H9 (cell line): ENCODE measurements around the gene CHM. TPM values are rescaled to one million over a fixed set of nuclear protein-coding genes. Genes with fewer than 3 reads are reported as not detected.

Experiments
- DNase-seq: peaks from one replicate; pipeline ENCODE4 v3.0.0-alpha.2; 2017
- H2AFZ ChIP-seq: one replicate; pipeline ENCODE4 v1.6.1; 2013; ENCODE audit warnings: mild to moderate bottlenecking, low read length, control low read depth, moderate library complexity
- H2AK5ac ChIP-seq: 2 replicates; pipeline ENCODE4 v1.6.1; 2013; ENCODE audit warnings: low read length, control low read depth, mixed read lengths; ENCODE audit not compliant: insufficient read length
- H2BK120ac ChIP-seq: one replicate; pipeline ENCODE4 v1.6.1; 2013; ENCODE audit warnings: low read depth, mild to moderate bottlenecking, low read length, control low read depth, inconsistent platforms; ENCODE audit not compliant: poor library complexity, severe bottlenecking
- H2BK12ac ChIP-seq: 2 replicates; pipeline ENCODE4 v1.6.1; 2013; ENCODE audit warnings: low read length, control low read depth, mixed read lengths, low read depth; ENCODE audit not compliant: insufficient read length
- H2BK15ac ChIP-seq: 2 replicates; pipeline ENCODE4 v1.6.1; 2013; ENCODE audit warnings: low read depth, low read length, control low read depth
- H2BK20ac ChIP-seq: one replicate; pipeline ENCODE4 v1.6.1; 2013; ENCODE audit warnings: low read depth, mild to moderate bottlenecking, low read length, control low read depth, inconsistent platforms; ENCODE audit not compliant: poor library complexity, severe bottlenecking
- H2BK5ac ChIP-seq: 2 replicates; pipeline ENCODE4 v1.6.1; 2013; ENCODE audit warnings: low read length, control low read depth, mixed read lengths; ENCODE audit not compliant: insufficient read length
- H3K14ac ChIP-seq: 2 replicates; pipeline ENCODE4 v1.6.1; 2013; ENCODE audit warnings: low read length, control low read depth; ENCODE audit not compliant: insufficient read depth
- H3K18ac ChIP-seq: 2 replicates; pipeline ENCODE4 v1.6.1; 2013; ENCODE audit warnings: low read depth, mild to moderate bottlenecking, mixed read lengths, low read length, control low read depth; ENCODE audit not compliant: insufficient read length
- H3K23ac ChIP-seq: 2 replicates; pipeline ENCODE4 v1.6.1; 2013; ENCODE audit warnings: low read length, control low read depth, mixed read lengths, low read depth; ENCODE audit not compliant: insufficient read length
- H3K23me2 ChIP-seq: 2 replicates; pipeline ENCODE4 v1.6.1; 2013; ENCODE audit warnings: low read depth, mild to moderate bottlenecking, mixed read lengths, low read length, control low read depth; ENCODE audit not compliant: insufficient read length, poor library complexity, severe bottlenecking
- H3K27ac ChIP-seq: 2 replicates; pipeline ENCODE4 v1.5.1; 2013; ENCODE audit warnings: low read length, control low read depth, mixed read lengths, low read depth; ENCODE audit not compliant: insufficient read length
- H3K27me3 ChIP-seq: 2 replicates; pipeline ENCODE4 v1.6.1; 2013; ENCODE audit warnings: low read length, control low read depth, inconsistent platforms; ENCODE audit not compliant: insufficient read depth
- H3K4ac ChIP-seq: 2 replicates; pipeline ENCODE4 v1.6.1; 2013; ENCODE audit warnings: low read depth, mild to moderate bottlenecking, control low read depth, inconsistent platforms, low read length, moderate library complexity
- H3K4me1 ChIP-seq: 2 replicates; pipeline ENCODE4 v1.6.1; 2013; ENCODE audit warnings: low read length, control low read depth, inconsistent platforms; ENCODE audit not compliant: insufficient read depth
- H3K4me2 ChIP-seq: 2 replicates; pipeline ENCODE4 v1.6.1; 2013; ENCODE audit warnings: low read length, control low read depth, mixed read lengths; ENCODE audit not compliant: insufficient read length, insufficient read depth
- H3K56ac ChIP-seq: 2 replicates; pipeline ENCODE4 v1.6.1; 2013; ENCODE audit warnings: low read depth, mild to moderate bottlenecking, mixed read lengths, low read length, control low read depth; ENCODE audit not compliant: insufficient read length
- H3K79me1 ChIP-seq: 2 replicates; pipeline ENCODE4 v1.6.1; 2013; ENCODE audit warnings: low read depth, mild to moderate bottlenecking, moderate library complexity, low read length, control low read depth, inconsistent platforms; ENCODE audit not compliant: insufficient read depth, poor library complexity, severe bottlenecking
- H3K79me2 ChIP-seq: 2 replicates; pipeline ENCODE4 v1.6.1; 2013; ENCODE audit warnings: low read length, control low read depth, inconsistent platforms; ENCODE audit not compliant: insufficient read depth
- H3K9ac ChIP-seq: 2 replicates; pipeline ENCODE4 v1.6.1; 2013; ENCODE audit warnings: low read length, control low read depth, mixed read lengths; ENCODE audit not compliant: insufficient read length; ENCODE audit errors: extremely low read depth
- H3K9me3 ChIP-seq: one replicate; pipeline ENCODE4 v1.6.1; 2013; ENCODE audit warnings: low read depth, low read length, inconsistent platforms; ENCODE audit not compliant: control insufficient read depth
- H3T11ph ChIP-seq: one replicate; pipeline ENCODE4 v1.6.1; 2013; ENCODE audit warnings: mild to moderate bottlenecking, low read length, control low read depth, inconsistent platforms
- H4K20me1 ChIP-seq: one replicate; pipeline ENCODE4 v1.6.1; 2013; ENCODE audit not compliant: control insufficient read depth, insufficient read length, insufficient read depth
- H4K5ac ChIP-seq: 2 replicates; pipeline ENCODE4 v1.6.1; 2013; ENCODE audit warnings: low read depth, mild to moderate bottlenecking, mixed read lengths, low read length, control low read depth; ENCODE audit not compliant: insufficient read length
- H4K8ac ChIP-seq: replicated peaks from 2 replicates; pipeline ENCODE4 v1.6.1; 2013; ENCODE audit warnings: low read length, control low read depth, mixed read lengths, low read depth; ENCODE audit not compliant: insufficient read length
- H4K91ac ChIP-seq: 2 replicates; pipeline ENCODE4 v1.6.1; 2013; ENCODE audit warnings: low read depth, mild to moderate bottlenecking, moderate library complexity, mixed read lengths, low read length, control low read depth; ENCODE audit not compliant: insufficient read length
- H3K27ac Mint-ChIP-seq, 3 experiments: 2 replicates in 2 of 3; 3 replicates in 1 of 3; pipeline ENCODE4 v1.8.0; 2020 to 2021; ENCODE audit warnings: mixed read lengths in 3 of 3, mild to moderate bottlenecking in 1 of 3, moderate library complexity in 1 of 3
- H3K27me3 Mint-ChIP-seq: 2 replicates; pipeline ENCODE4 v1.8.0; 2021; ENCODE audit warnings: low read depth, mild to moderate bottlenecking, moderate library complexity, mixed read lengths
- H3K36me3 Mint-ChIP-seq, 3 experiments: 2 replicates in 2 of 3; 3 replicates in 1 of 3; pipeline ENCODE4 v1.8.0; 2020 to 2021; ENCODE audit warnings: low read depth in 3 of 3, mixed read lengths in 3 of 3; ENCODE audit not compliant: insufficient read depth in 1 of 3
- H3K4me1 Mint-ChIP-seq, 2 experiments: 2 replicates each; pipeline ENCODE4 v1.8.0; 2020; ENCODE audit warnings: mixed read lengths in 2 of 2
- H3K4me3 Mint-ChIP-seq, 2 experiments: 2 replicates in 1 of 2; 3 replicates in 1 of 2; pipeline ENCODE4 v1.8.0; 2020 to 2021; ENCODE audit warnings: mild to moderate bottlenecking in 2 of 2, mixed read lengths in 2 of 2, moderate library complexity in 1 of 2
- H3K9me3 Mint-ChIP-seq, 2 experiments: 2 replicates in 1 of 2; 3 replicates in 1 of 2; pipeline ENCODE4 v1.8.0; 2020; ENCODE audit warnings: mild to moderate bottlenecking in 2 of 2, mixed read lengths in 2 of 2, moderate library complexity in 1 of 2
- WGBS: extraction: QIAGEN DNeasy Blood & Tissue Kit; methylation state at CpG from one replicate; pipeline ENCODE4 v1.1.7; 2013; ENCODE audit warnings: missing lambda C conversion rate, low lambda C conversion rate, mixed read lengths; ENCODE audit not compliant: insufficient read length; ENCODE audit errors: extremely low coverage; 5-methylcytosine and 5-hydroxymethylcytosine counted together
- total RNA-seq: library from RNA; stranded (reverse); gene quantifications from 2 replicates; pipeline ENCODE4 v1.2.1, GENCODE V29; 2021
- TF ChIP-seq, protein P1 (sequence below): fragments of 200-600 bp; sonication (generic); conservative IDR thresholded peaks from 3 replicates; pipeline ENCODE4 v1.8.0; 2021; ENCODE audit warnings: antibody characterized with exemption, mild to moderate bottlenecking

Gene CHM
- total RNA-seq, 1 experiment from 2014 or later: 28.4 TPM

DNA sequence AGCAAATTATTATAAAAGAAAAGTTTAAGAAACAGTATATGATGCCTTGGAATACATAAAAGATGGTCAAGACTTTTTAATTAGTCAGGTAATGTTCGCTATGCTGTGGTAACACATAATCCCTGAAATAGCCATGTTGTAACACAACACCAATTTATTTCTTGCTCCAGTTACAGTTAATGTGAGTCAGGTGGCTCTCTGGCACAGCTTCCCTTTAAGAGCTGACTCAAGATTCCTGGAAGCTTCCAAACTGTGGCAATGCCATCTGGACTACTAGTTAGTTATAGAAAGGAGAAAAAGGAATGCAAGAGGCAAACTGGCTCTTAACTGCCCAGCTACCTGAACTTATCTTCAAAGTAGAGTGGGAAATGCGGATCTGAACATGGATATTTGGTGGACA lies 210.5 kb downstream of the CHM start:
- no peaks in the 10 kb centered on the region for H3K9me3 ChIP-seq
- H3K79me1 ChIP-seq: no peaks in the 10 kb centered on the region
- H3K4me2 ChIP-seq: no peak overlapping the region
- no peak overlapping the region for H2BK12ac ChIP-seq
- Mint-ChIP-seq H3K27me3 (no peaks in the 10 kb centered on the region), H3K9me3 (peaks cover 42% of the 10 kb centered on the region in 2 experiments), H3K36me3 (no peaks in the 10 kb centered on the region; a peak in 1 of 7 replicates), H3K27ac (no peak overlapping the region), H3K4me3 (no peak overlapping the region), H3K4me1 (no peaks in the 10 kb centered on the region)
- TF ChIP-seq, protein P1, sequence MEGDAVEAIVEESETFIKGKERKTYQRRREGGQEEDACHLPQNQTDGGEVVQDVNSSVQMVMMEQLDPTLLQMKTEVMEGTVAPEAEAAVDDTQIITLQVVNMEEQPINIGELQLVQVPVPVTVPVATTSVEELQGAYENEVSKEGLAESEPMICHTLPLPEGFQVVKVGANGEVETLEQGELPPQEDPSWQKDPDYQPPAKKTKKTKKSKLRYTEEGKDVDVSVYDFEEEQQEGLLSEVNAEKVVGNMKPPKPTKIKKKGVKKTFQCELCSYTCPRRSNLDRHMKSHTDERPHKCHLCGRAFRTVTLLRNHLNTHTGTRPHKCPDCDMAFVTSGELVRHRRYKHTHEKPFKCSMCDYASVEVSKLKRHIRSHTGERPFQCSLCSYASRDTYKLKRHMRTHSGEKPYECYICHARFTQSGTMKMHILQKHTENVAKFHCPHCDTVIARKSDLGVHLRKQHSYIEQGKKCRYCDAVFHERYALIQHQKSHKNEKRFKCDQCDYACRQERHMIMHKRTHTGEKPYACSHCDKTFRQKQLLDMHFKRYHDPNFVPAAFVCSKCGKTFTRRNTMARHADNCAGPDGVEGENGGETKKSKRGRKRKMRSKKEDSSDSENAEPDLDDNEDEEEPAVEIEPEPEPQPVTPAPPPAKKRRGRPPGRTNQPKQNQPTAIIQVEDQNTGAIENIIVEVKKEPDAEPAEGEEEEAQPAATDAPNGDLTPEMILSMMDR: no peak
- no peak for DNase-seq
- H3K4ac ChIP-seq: no peak overlapping the region
- no peak overlapping the region for H3K27ac ChIP-seq
- H2BK5ac ChIP-seq: no peak overlapping the region
- no peaks in the 10 kb centered on the region for H4K20me1 ChIP-seq
- H3K23ac ChIP-seq: no peak overlapping the region
- no peak overlapping the region for H2BK120ac ChIP-seq
- H3T11ph ChIP-seq: no peak overlapping the region
- no peaks in the 10 kb centered on the region for H3K4me1 ChIP-seq
- no peaks in the 10 kb centered on the region for H3K23me2 ChIP-seq
- no peak overlapping the region for H2BK20ac ChIP-seq
- H4K91ac ChIP-seq: no peak overlapping the region
- WGBS: no CpG with 5 or more reads among the region's 2 CpGs
- H3K27me3 ChIP-seq: no peaks in the 10 kb centered on the region
- H3K18ac ChIP-seq: no peak overlapping the region
- H3K9ac ChIP-seq: no peak overlapping the region
- H2AFZ ChIP-seq: no peak overlapping the region
- no peak overlapping the region for H2AK5ac ChIP-seq
- no peak overlapping the region for H4K5ac ChIP-seq
- no peak overlapping the region for H3K14ac ChIP-seq
- H3K56ac ChIP-seq: no peak overlapping the region
- no peak overlapping the region for H2BK15ac ChIP-seq
- no peak overlapping the region for H4K8ac ChIP-seq
- H3K79me2 ChIP-seq: no peaks in the 10 kb centered on the region
